GM21825 (cell line): ENCODE data around the gene OR2L2.
"Not testable (repeated sequence)": the region's sequence is repeated elsewhere in the genome, so short reads cannot be mapped to it uniquely, and the experiment has no call there.

ENCODE experiments used
- ATAC-seq: cut with Tn5 transposase; IDR thresholded peaks from one replicate; pipeline ENCODE4 v1.9.1; 2021; ENCODE audit warnings: mild to moderate bottlenecking, moderate library complexity; ENCODE audit not compliant: unreplicated experiment

The OR2L2 gene, protein sequence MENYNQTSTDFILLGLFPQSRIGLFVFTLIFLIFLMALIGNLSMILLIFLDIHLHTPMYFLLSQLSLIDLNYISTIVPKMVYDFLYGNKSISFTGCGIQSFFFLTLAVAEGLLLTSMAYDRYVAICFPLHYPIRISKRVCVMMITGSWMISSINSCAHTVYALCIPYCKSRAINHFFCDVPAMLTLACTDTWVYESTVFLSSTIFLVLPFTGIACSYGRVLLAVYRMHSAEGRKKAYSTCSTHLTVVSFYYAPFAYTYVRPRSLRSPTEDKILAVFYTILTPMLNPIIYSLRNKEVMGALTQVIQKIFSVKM

DNA sequence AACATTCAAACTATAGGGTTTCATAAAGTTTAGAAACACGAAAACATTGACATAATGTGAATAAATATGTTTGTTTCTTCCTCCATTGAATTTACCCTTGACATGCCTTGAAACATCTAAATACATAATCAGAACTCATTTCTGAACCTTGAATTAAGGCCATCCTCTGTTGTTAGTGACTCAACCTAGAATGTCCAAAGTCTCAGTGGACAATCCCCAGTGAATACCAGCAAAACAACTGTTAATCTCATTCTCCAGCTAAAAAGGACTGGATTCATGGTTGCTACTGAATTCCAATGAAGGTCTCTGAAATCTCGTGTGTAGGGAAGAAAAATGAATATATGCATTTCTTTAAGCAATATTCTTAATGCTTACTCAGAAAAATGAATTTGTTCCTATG, at the start of gene OR2L2:
TSS of gene OR2L2 (plus strand) at position 301 of the 400 bp plus-strand sequence. CDS start 8,198 bp downstream, outside the sequence.
- ATAC-seq, result no peak

DNA sequence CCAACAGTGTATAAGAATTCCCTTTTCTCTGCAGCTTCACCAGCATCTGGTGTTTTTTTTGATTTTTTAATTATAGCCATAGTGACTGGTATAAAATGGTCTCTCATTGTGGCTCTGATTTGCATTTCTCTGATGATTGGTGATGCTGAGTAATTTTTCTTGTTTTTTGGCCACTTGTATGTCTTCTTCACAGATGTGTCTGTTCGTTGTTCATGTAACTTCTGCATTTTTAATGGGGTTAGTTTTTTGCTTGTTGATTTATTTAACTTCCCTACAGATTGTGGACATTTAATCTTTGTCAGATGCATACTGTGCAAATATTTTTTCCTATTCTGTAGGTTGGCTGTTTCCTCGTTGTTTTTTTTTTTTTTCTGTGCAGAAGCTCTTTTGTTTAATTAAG, 36.9 kb upstream of the OR2L2 start:
- ATAC-seq, result no peak

DNA sequence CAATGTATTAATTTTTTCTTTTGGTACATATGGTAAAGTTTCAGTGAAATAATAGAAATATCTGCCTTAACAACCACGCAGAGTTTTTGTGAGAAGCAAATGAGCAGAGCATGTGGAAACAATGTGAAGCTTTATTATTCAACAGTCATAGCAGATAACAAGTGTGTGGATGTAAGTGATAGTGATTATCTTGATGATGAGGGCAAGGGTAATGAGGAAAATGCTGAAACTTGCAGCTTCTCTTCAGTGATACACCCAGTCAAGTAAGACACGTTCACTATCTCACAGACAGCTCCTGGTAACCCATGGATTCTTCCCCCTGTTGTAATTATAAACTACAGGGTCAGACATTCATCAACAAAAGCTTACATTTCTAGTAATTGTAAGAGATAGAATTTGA, 31.1 kb upstream of the OR2L2 start:
- no peak for ATAC-seq

DNA sequence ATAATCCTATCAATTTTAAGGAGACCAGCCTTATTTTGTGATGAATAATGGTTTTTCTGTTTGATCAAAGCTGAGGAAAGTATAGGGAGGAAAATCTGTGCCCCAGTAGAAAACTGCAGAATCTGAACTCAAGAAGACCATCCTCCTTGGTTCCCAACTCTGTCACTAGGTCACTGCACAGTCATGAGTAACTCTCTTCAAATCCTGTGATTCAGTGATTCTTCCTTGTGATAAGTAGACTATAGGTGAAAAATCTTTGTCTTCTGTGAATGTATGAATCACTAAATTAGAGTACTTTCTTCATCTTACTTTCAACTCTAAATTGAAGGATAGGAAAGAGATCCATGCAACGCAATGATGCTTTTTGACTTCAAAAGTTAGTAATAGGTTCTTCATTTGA, 29.7 kb upstream of the OR2L2 start:
- ATAC-seq, result no peak

DNA sequence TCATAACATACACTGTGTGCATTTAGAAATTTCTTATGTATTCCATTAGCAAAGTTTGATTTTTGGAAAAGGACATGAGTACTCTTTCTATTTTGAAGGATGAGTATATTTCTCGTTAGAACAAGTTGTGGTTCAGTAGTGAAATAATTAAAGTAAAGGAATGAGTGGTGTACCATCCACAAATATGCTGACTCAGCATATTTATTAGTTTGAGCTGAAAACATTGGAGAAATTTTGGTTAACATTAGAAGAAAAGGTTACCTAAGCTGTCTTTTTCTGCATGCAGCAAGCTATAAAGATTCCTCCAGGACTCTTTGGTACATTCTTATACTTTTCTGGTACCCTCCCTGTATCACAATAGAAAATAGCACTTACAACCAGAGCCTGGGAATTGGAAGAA, 22.1 kb upstream of the OR2L2 start:
- ATAC-seq, result no peak

DNA sequence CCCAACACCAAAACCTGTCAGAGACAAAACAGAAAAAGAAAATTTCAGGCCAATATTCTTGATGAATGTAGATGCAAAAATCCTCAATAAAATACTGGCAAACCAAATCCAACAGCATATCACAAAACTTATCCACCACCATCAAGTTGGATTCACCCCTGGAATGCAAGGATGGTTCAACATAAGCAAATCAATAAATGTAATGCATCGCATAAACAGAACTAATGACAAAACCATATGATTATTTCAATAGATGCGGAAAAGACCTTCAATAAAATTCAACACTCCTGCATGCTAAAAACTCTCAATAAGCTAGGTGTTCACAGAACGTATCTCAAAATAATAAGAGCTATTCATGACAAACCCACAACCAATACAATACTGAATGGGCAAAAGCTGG, 20.2 kb upstream of the OR2L2 start:
- no peak for ATAC-seq

DNA sequence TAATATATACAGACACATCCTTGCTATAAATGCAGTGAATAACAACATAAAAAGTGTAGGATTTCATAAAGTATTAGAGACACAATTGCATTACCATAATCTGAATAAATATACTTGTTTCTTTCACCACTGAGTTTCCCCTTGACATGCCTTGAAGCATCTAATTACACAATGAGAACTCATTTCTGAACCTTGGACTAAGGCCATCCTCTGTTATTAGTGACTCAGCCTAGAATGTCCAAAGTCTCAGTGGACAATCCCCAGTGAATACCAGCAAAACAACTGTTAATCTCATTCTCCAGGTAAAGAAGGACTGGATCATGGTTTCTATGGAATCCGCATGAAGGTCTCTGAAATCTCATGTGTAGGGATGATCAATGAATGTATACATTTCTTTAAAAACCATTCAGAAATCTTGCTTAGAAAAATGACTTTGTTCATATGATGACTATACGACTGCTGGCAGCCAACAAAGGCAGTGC, 16.6 kb upstream of the OR2L2 start, which contains the start of gene OR2L5:
TSS of gene OR2L5 (plus strand) at position 432 of the 482 bp plus-strand sequence. CDS start 8,288 bp downstream, outside the sequence.
- no peak for ATAC-seq

DNA sequence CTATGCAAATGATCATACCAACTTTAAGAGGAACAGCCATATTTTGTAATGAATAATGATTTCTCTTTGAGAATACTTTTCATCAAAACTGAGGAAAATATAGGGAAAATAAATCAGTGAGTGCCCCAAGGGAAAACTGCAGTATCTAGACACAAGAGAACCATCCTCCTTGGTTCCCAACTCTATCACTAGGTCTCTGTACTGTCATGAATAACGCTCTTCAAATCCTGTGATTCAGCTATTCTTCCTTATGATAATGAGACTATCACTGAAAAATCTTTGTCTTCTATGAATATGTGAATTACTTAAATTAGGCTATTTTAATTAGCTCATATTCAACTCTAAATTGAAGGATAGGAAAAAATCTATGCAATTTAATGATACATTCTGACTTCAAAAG, 14.1 kb upstream of the OR2L2 start:
- no peak for ATAC-seq

DNA sequence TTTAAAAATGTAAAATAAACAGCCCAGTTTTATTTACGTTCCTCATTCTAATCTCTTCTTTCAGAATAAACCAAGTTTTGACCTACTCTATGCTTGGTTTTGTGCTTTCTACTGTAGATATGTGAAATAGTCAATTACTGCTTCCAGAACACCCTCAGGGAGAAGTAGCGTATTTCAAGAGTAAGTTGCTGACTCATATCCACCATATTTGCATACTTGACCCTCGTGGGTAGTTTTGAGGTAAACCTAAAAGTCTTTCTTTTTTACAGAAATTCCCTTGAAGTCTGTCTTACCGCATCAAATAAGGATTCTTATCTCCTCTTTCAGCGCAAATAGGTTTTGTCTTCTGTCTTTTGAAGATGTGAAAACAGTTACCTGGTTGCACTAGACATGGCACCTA, 15.3 kb downstream of the OR2L2 start:
- no peak for ATAC-seq

DNA sequence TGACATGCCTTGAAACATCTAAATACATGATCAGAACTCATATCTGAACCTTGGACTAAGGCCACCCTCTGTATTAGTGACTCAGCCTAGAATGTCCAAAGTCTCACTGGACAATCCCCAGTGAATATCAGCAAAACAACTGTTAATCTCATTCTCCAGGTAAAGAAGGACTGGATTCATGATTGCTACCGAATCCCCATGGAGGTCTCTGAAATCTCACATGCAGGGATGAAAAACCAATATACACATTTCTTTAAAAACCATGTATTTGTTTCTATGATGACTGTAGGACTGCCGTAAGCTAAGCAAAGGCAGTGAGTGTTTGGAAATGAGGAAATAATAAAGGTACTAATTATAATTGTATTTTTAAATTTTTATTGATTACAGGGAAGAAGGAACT, 16.7 kb downstream of the OR2L2 start, which contains the start of gene OR2L3:
TSS of gene OR2L3 (plus strand) at position 301 of the 400 bp plus-strand sequence. CDS start 13,846 bp downstream, outside the sequence.
- no peak for ATAC-seq

DNA sequence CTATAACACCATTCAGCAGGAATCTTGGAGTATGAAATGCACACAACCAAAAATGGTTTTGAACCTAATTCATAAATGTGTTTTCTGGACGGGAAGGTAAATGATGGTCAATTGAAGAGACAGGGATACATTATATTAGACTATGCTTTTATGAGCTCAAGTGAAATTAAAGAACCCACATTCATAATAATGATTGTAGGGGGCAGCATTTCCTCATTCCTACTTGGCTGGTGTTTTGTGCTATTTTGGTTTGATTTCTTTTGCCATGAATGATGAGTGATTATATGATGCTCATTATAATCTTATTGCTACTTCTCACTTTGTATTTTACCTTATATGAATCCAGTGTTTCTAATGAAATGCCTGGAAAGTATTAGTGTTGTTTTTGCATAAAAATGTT, 17.1 kb downstream of the OR2L2 start:
- no peak for ATAC-seq

DNA sequence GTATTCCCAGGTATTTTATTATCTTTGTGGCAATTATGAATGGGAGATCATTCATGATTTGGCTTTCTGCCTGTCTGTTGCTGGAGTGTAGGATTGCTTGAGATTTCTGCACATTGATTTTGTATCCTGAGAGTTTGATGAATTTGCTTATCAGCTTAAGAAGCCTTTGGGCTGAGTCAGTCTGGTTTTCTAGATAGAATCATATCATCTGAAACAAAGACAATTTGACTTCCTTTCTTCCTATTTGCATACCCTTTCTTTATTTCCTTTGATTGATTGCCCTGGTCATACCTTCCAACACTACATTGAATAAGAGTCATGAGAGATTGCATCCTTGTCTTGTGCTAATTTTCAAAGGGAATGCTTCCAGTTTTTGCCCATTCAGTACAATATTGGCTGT, 24.8 kb downstream of the OR2L2 start:
- ATAC-seq, result no peak

DNA sequence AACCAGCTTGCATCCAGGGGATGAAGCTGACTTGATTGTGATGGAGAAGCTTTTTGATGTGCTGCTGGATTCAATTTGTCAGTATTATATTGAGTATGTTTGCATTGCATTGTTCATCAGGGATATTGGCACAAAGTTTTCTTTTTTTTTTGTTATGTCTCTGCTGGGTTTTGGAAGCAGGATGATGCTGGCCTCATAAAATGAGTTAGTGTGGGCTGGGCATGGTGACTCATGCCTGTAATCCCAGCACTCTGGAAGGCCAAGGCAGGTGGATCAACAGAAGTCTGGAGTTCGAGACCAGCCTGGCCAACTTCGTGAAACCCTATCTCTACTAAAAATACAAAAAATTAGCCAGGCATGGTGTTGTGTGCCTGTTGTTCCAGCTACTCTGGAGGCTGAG, 25.4 kb downstream of the OR2L2 start:
- no peak for ATAC-seq

DNA sequence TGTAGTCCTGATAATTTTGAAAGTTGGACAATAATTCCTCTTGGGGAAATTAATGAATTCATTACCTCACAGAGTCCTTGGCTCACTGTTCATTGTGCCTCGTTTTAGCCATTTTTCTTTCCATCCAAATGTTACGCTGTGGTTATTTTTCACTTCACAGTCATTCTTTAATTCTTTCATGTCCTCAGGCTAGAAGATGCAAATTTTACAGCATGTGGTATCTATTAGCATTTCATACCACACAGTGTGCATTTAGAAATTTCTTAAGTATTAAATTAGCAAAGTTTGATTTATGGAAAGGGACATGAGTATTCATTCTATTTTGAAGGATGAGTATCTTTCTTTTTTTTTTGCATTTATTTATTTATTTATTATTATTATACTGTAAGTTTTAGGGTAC, 35.2 kb downstream of the OR2L2 start:
- ATAC-seq, result no peak

DNA sequence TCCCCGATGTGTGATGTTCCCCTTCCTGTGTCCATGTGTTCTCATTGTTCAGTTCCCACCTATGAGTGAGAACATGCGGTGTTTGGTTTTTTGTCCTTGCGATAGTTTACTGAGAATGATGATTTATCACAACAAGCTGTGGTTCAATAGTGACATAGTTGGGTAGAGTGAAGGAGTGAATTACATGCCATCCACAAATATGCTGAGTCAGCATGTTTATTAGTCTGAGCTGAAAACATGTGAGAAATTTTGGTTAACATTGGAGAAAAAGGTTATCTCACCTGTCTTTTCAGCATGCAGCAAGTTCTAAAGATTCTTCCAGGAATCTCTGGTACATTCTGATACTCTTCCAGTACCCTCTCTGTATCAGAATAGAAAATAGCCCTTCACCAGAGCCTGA, 35.7 kb downstream of the OR2L2 start:
- ATAC-seq, result no peak

DNA sequence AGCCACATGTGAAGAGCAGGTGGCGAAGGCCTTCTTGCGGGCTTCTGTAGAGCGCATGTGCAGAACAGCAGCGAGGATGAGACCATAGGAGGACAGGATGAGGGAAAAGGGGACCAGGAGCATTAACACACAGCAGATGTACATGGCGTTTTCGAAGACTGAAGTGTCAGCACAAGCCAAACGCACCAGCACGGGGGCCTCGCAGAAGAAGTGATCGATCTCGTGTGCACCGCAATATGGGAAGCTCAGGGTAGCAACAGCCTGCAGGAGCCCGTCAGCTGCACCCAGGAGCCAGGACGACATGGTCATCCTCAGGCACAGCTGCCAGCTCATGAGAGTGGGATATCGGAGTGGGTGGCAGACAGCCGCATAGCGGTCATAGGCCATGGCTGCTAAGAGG, 54.0 kb downstream of the OR2L2 start:
- ATAC-seq, result not testable (repeated sequence)
